HG03571 (cell line): ENCODE measurements around the gene SKI.
"Not testable (repeated sequence)": the region's sequence is repeated elsewhere in the genome, so short reads cannot be mapped to it uniquely, and the experiment has no call there.

ENCODE experiments used
- ATAC-seq: cut with Tn5 transposase; IDR thresholded peaks from one replicate; pipeline ENCODE4 v1.9.1; 2021; ENCODE audit not compliant: unreplicated experiment

Gene SKI

GRCh38 chr1:2290595-2291510 lies 62.7 kb downstream of the SKI start:
- peak; percentile 56 for ATAC-seq

GRCh38 chr1:2291577-2291976 lies 63.5 kb downstream of the SKI start:
- ATAC-seq = no peak

DNA sequence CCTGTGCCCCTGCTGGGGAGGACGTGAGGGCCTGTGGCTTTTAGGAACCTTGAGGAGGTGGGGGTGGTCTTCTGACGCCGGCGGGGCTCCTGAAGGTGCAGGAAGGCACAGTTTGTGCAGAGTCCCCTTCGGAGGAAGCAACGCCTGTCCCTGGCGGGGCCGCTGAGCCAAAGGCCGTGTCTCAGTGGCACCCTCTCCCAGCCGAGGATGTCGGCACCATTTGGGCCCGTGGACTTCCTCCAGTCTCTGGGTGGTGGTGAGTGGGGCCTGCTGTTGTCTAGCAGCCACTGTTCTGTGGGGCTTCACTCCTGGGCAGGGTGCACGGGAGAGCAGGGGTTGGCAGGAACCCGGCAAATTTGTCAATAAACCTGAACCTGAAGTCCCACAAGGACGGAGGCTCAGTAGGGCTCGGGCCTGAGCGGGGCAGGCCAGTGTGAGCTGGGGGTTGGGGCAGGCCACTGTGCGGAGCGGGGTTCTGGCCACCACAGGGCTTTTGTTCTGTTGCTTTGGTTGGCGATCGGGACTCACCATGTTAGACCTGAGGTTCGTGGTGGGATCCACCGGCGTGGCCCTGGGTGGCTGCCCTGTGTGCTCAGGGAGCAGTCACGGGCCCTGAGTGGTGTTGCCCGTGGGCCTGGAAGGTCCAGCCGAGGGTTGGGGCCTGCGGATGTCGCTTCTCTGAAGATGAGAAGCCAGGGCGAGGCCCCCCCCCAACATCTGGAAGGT lies 64.8 kb downstream of the SKI start:
- no peak for ATAC-seq

- no peak for ATAC-seq
These were observed 66.1 kb downstream of the SKI start for GRCh38 chr1:2294033-2294724.

DNA sequence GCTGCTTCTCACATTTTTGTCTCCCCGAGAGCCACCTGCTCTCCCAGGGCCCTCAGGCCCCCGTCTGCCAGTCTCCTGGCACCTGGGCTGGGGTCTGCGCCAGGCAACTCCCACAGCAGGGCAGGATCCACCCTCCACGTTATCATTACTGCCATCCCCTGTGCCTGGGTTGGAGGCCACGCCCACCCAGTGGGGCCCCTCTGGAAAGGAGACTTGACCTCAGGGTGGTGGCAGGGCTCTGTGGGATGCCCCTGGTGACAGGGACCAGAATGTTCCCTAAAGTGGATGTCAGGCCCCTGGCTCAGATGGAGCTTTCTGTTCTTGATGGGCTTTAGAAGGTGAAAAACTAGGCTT lies 66.6 kb downstream of the SKI start:
- no peak for ATAC-seq

DNA sequence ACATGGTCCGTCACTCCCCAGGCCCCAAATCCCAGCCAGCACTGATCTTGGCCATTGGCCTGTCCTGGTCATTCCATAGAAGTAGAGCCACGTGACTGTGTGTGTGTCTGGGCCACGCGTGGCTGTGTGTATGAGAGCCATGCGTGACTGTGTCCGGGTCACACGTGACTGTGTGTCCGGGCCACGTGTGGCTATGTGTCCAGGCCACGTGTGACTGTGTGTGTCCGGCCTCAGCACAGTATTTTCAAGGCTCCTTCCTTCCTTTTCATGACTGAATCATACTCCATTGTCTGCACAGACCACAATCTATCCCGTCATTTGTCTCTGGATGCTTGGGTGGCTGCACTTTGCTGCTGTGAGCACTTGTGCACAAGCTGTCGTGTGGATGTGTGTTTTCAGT lies 67.4 kb downstream of the SKI start:
- ATAC-seq = no peak

GRCh38 chr1:2296211-2296610 lies 68.1 kb downstream of the SKI start:
- not testable (repeated sequence) for ATAC-seq

DNA sequence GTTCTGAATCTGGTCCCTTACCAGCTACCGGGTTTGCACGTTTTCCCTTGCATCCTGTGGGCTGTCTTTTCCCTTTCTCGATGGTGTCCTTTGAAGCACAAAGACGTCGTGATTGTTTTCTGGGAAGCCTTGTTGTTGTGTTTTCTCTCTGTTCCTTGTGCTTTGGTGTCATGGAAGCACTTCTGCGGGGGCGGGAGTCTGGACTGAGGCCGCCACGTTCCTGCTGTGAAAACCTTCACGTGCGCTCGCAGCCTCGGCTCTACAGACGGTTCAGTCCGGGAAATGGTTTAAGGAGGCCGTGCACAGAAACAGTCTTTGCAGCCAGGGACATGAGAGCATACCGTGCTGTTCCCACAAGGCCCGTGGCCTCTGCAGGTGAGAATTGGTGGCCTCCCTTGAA lies 68.5 kb downstream of the SKI start:
- ATAC-seq = no peak

DNA sequence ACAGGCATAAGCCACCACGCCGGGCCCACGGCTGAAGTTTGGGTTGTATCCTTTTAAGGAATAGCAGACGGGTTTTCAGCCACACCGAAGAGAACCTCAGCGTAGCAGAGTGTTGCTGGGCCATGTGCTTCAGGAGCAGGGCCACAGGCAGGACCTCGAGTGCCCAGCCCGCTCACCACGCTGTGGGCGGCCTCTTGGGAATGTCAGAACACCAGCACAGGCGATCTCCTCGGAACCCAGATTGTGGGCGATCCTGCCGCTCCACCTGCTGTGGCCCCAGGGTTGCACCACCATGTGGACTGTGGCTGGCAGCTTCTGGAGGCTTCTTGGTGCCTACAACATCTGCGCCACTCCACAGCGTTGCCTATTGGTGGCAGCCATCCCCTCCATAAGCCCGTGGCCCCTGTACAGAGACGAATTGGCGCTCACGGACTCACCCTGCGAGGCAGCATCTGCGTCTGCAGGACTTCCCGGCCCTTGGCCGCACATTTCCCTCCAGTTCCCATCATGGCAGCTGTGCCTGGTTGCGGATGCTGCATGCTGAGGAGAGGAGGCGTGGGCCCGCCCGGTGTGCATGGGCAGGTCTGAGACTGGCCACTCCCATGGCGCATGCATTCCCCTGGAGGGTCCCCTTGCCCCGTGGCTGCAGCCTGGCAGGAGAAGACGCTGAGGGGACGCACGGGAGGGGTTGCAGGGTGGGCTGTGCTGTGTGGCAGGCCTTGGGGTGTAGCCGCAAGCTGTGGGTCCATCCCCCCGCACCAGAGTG lies 69.3 kb downstream of the SKI start:
- ATAC-seq = no peak

GRCh38 chr1:2298685-2299084 lies 70.6 kb downstream of the SKI start:
- no peak for ATAC-seq

DNA sequence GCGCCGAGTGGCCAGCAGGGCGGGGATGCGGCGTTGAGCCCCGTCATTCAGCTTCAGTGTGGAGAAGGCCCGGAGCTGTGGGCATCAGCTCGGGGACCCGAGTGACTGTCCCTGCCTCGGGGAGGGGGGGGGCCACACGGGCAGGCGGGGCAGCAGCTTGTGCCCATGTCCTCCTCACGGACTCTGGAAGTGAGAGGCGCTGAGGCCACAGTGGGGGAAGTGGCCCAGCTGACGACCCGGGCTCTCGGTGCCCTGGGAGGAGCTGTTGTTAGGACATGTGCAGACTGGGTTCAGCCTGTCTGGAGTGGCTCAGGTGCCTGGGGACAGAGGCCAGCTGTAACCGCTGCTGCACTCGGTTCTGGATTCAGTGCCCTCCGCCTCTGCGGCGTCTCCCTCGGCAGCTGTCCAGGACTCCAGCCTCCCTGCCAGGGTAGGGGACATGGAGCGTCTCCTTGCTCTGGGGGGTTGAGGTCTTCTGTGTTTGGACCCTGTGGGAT lies 71.1 kb downstream of the SKI start:
- no peak for ATAC-seq

DNA sequence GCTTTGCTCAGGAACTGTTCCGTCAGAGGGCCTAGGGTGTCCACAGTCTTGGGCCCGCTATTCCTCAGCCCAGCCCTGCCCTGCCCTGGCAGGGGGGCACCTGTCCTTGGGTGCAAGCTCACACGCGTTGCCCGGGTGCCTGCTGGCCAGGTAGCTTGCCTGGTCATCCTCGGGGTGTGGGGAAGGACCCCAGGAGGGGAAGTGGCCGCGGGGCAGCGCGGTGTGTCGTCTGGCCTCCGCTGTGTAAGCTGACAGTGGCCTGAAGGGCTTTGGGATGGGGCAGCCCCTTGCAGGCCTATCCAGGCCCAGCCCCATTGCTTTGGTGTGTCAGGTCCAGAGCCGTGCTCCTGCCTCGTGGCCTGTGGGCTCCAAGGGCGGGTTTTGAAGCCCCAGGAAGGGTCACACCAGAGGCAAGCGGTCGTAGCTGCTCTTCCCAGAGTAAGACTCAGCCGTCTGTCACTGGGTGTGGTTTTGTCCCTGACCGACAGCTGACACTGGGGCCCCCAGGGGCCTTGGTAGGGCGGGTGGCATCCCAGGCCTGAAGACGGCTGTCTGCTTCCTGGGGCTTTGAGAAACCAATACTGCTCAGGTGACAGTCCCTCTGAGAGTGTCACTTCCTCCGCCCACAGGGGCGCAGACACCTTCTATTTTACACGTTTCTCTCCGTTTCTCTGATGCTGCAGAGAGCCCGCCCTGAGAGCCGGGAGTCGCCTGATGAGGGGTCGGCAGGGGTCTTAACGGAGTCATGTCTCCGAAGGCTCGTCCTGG lies 72.1 kb downstream of the SKI start:
- ATAC-seq = peak; percentile 76

DNA sequence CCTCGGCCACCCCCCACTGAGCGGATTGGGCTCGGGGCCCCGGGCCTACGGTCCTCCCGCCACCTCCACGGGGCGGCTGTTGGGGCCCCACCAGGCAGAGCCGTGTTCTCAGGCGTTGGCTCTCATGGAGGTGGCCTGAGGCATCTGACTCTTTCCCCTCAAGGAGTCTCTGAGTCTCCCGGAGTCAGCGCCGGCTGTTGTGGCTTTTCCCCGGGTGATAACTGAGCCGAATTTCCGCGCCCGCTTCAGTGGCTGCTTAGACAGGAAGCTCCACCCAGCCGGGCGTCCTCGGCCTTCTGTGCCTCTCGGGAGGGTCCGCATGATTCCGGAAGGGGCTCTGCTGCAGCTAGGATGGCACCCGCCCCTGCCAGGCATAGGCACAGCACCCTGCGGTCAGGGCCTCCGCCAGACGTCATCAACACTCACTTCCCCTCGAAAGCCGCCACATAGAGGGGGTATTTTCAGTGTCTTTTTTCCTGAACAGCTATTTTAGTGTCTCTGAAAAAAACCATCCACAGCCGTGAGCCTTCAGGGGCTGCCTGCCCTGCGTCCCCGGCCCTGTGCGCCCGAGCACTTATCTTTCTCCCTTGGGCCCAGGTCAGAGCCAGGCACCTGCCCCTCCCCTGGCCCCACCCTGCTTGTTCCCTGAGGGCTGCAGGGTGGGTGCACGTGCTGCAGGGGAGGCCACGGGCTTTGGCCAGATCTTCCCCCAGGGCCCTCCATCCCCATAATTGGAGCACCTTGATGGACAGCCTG lies 72.9 kb downstream of the SKI start:
- peak; percentile 44 for ATAC-seq

GRCh38 chr1:2301607-2302291 lies 73.6 kb downstream of the SKI start:
- no peak for ATAC-seq

DNA sequence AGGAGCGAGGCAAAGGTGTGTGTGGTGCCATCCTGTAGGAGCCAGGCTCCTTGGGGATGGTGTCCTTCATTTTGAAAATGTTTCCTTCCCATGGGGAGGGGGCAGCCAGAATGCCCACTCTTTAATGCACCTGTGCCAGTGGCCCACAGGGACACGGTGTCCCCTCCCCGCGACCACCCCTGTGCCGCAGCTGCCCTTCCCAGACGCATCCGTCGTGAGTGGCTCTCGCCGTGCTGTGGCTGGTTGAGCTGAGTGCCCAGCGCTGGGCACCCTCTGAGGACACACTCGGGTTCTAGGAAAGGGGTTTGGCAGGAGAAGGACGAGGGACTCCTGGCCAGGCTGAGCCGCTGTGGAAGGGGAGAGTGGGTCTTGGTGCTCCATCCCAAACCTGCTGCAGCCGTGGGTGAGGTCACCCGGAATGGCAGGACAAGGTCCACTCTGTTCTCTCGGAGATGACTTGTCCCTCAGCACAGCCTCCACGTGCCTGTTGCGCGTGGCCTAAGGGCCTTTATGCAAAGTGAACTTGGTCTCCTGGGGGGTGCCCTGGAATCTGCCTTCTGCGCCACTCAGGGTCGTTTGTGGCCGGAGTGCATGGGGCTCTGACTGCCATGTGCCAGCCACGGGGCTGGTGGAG lies 74.3 kb downstream of the SKI start:
- no peak for ATAC-seq

DNA sequence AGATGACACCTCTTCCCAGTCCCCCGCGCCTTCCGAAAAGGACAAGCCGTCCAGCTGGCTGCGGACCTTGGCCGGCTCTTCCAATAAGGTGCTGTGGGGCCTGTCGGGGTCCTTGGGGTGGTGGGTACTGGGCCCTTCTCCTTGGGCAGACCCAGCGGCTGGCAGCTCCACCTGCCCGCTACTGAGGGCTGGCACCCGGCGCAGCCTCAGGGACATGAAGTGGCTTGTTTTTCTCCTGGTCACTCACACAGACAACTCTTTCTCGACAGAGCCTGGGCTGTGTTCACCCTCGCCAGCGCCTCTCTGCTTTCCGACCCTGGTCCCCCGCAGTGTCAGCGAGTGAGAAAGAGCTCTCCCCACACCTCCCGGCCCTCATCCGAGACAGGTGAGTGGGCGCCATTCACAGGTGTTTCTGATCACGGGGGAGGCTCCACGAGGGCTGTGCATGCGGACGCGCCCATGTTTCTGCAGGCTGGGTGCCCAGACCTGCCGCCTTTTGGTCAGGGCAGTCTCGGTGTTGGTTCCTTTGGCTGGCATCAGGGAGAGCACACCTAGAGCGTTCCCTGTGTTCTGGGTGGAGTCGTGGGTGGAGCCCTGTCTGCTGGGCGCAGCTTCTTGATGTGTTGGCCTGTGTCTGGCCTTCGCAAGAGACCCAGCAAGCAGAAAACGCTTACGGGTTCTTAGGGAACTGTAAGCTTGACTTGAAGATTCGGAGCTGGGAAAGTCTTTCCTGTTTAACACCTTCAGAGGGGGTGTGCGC lies 75.1 kb downstream of the SKI start:
- ATAC-seq = no peak

DNA sequence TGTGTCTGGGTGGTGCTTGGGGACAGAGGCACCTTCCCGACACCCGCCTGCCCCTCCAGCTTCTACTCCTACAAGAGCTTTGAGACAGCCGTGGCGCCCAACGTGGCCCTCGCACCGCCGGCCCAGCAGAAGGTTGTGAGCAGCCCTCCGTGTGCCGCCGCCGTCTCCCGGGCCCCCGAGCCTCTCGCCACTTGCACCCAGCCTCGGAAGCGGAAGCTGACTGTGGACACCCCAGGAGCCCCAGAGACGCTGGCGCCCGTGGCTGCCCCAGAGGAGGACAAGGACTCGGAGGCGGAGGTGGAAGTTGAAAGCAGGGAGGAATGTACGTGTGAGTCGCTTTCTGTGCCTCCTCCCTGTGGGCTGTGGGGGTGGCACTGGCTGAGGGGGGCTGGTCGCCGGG lies 75.7 kb downstream of the SKI start:
- ATAC-seq = no peak

- ATAC-seq = no peak
These were observed 76.2 kb downstream of the SKI start for GRCh38 chr1:2304282-2304681.
